Stimulated activated CD8-positive, alpha-beta memory T cell treated with anti-CD3 and anti-CD28 coated beads, Interleukin-15, amount 100 ng/mL, for 1 hour (primary cell): ENCODE data around the gene MUC13.

Source experiments
- DNase-seq: peaks from one replicate; pipeline ENCODE4 v3.0.0-alpha.2; 2020; ENCODE audit warnings: low read depth

Gene MUC13

GRCh38 chr3:124896824-124897526 is 37.6 kb downstream of the MUC13 start:
- DNase-seq = no peak

- no peak for DNase-seq
Measured at GRCh38 chr3:124895756-124896155, 38.8 kb downstream of the MUC13 start.

- DNase-seq = no peak
Measured at GRCh38 chr3:124893526-124893925, 41.0 kb downstream of the MUC13 start.

- no peak for DNase-seq
Measured at GRCh38 chr3:124890573-124891190, 43.9 kb downstream of the MUC13 start.

GRCh38 chr3:124888482-124889441 is 45.8 kb downstream of the MUC13 start:
- no peak for DNase-seq

GRCh38 chr3:124887932-124888298 is 46.6 kb downstream of the MUC13 start:
- no peak for DNase-seq

GRCh38 chr3:124887177-124887931 is 47.2 kb downstream of the MUC13 start, which contains the start of gene ITGB5:
Gene ITGB5, minus strand, starts transcription at chr3:124887365. Its CDS starts 365 bp downstream, at chr3:124887000.
- no peak for DNase-seq

GRCh38 chr3:124886168-124887056 is 48.1 kb downstream of the MUC13 start:
- DNase-seq = no peak

GRCh38 chr3:124885466-124886167 is 48.9 kb downstream of the MUC13 start:
- no peak for DNase-seq

- no peak for DNase-seq
Measured at GRCh38 chr3:124884474-124885101, 50.0 kb downstream of the MUC13 start.

- DNase-seq = no peak
Measured at GRCh38 chr3:124883766-124884473, 50.6 kb downstream of the MUC13 start.

- DNase-seq = no peak
Measured at GRCh38 chr3:124882816-124883747, 51.5 kb downstream of the MUC13 start.

GRCh38 chr3:124881976-124882697 is 52.4 kb downstream of the MUC13 start:
- no peak for DNase-seq

GRCh38 chr3:124879337-124879680 is 55.2 kb downstream of the MUC13 start:
- no peak for DNase-seq

- no peak for DNase-seq
Measured at GRCh38 chr3:124878561-124879336, 55.8 kb downstream of the MUC13 start.

GRCh38 chr3:124877674-124878073 is 56.9 kb downstream of the MUC13 start:
- no peak for DNase-seq
